ENCODE measurements around the gene SNX1.

DNA sequence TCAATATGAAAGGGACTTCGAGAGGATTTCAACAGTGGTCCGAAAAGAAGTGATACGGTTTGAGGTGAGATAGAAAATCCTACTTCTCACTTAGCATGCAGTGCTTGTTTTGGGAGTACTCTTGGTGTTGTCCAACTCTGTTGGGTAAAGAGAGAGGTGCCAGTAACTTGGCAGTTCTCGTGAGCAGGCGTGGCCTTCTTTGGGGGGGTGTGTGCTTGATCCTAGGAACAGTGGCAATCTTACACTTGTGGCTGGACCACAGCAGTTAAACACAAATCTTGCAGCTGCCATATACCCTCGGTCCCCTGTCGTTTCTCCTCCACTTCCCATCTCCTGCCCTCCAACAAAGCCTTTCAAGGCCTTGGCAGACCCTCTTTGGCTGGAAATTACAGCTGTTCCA is 40.6 kb downstream of the SNX1 start:
- TF ChIP-seq, protein P1, sequence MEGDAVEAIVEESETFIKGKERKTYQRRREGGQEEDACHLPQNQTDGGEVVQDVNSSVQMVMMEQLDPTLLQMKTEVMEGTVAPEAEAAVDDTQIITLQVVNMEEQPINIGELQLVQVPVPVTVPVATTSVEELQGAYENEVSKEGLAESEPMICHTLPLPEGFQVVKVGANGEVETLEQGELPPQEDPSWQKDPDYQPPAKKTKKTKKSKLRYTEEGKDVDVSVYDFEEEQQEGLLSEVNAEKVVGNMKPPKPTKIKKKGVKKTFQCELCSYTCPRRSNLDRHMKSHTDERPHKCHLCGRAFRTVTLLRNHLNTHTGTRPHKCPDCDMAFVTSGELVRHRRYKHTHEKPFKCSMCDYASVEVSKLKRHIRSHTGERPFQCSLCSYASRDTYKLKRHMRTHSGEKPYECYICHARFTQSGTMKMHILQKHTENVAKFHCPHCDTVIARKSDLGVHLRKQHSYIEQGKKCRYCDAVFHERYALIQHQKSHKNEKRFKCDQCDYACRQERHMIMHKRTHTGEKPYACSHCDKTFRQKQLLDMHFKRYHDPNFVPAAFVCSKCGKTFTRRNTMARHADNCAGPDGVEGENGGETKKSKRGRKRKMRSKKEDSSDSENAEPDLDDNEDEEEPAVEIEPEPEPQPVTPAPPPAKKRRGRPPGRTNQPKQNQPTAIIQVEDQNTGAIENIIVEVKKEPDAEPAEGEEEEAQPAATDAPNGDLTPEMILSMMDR (IDR thresholded peaks at IDR 0.05), result no peak
- no peak for TF ChIP-seq ZFX (IDR thresholded peaks at IDR 0.05; ENCODE audit: borderline replicate concordance)

Data from 22Rv1 (cell line).